ENCODE data around the gene NID2.

Gene NID2

GRCh38 chr14:51963286-51963685 is 105.6 kb downstream of the NID2 start:
- no peak for DNase-seq (ENCODE audit: low read depth)
- no peak overlapping the region for H3K4me3 ChIP-seq (ENCODE audit: control insufficient read depth, low read depth, low read length)

GRCh38 chr14:51962711-51963110 is 106.1 kb downstream of the NID2 start:
- H3K4me3 ChIP-seq (ENCODE audit: control insufficient read depth, low read depth, low read length), result no peak overlapping the region
- no peak for DNase-seq (ENCODE audit: low read depth)
- TF ChIP-seq CTCF (IDR thresholded peaks at IDR 0.05; ENCODE audit: control insufficient read depth, insufficient read depth, low read depth, low read length, missing control alignments), result no peak

More at GRCh38 chr14:51963286-51963685, 105.6 kb downstream of the NID2 start:
- TF ChIP-seq CTCF (IDR thresholded peaks at IDR 0.05; ENCODE audit: control insufficient read depth, insufficient read depth, low read depth, low read length, missing control alignments), result no peak

GRCh38 chr14:51960866-51961265 is 108.0 kb downstream of the NID2 start:
- no peak overlapping the region for H3K4me3 ChIP-seq (ENCODE audit: control insufficient read depth, low read depth, low read length)
- no peak for TF ChIP-seq CTCF (IDR thresholded peaks at IDR 0.05; ENCODE audit: control insufficient read depth, insufficient read depth, low read depth, low read length, missing control alignments)
- DNase-seq (ENCODE audit: low read depth), result no peak

GRCh38 chr14:51959928-51960327 is 108.9 kb downstream of the NID2 start:
- no peak for DNase-seq (ENCODE audit: low read depth)
- no peak for TF ChIP-seq CTCF (IDR thresholded peaks at IDR 0.05; ENCODE audit: control insufficient read depth, insufficient read depth, low read depth, low read length, missing control alignments)
- no peak overlapping the region for H3K4me3 ChIP-seq (ENCODE audit: control insufficient read depth, low read depth, low read length)

- no peak for DNase-seq (ENCODE audit: low read depth)
- no peak overlapping the region for H3K4me3 ChIP-seq (ENCODE audit: control insufficient read depth, low read depth, low read length)
- no peak for TF ChIP-seq CTCF (IDR thresholded peaks at IDR 0.05; ENCODE audit: control insufficient read depth, insufficient read depth, low read depth, low read length, missing control alignments)
Observed at GRCh38 chr14:51957950-51958349, 110.9 kb downstream of the NID2 start.
